H9 (cell line): Measurements from ENCODE around the gene NUP188. TPM values are rescaled to one million over a fixed set of nuclear protein-coding genes. Genes with fewer than 3 reads are reported as not detected.

Experiments
- DNase-seq: peaks from one replicate; pipeline ENCODE4 v3.0.0-alpha.2; 2017
- H2AFZ ChIP-seq: one replicate; pipeline ENCODE4 v1.6.1; 2013; ENCODE audit warnings: mild to moderate bottlenecking, low read length, control low read depth, moderate library complexity
- H2AK5ac ChIP-seq: 2 replicates; pipeline ENCODE4 v1.6.1; 2013; ENCODE audit warnings: low read length, control low read depth, mixed read lengths; ENCODE audit not compliant: insufficient read length
- H2BK120ac ChIP-seq: one replicate; pipeline ENCODE4 v1.6.1; 2013; ENCODE audit warnings: low read depth, mild to moderate bottlenecking, low read length, control low read depth, inconsistent platforms; ENCODE audit not compliant: poor library complexity, severe bottlenecking
- H2BK12ac ChIP-seq: 2 replicates; pipeline ENCODE4 v1.6.1; 2013; ENCODE audit warnings: low read length, control low read depth, mixed read lengths, low read depth; ENCODE audit not compliant: insufficient read length
- H2BK15ac ChIP-seq: 2 replicates; pipeline ENCODE4 v1.6.1; 2013; ENCODE audit warnings: low read depth, low read length, control low read depth
- H2BK20ac ChIP-seq: one replicate; pipeline ENCODE4 v1.6.1; 2013; ENCODE audit warnings: low read depth, mild to moderate bottlenecking, low read length, control low read depth, inconsistent platforms; ENCODE audit not compliant: poor library complexity, severe bottlenecking
- H2BK5ac ChIP-seq: 2 replicates; pipeline ENCODE4 v1.6.1; 2013; ENCODE audit warnings: low read length, control low read depth, mixed read lengths; ENCODE audit not compliant: insufficient read length
- H3K14ac ChIP-seq: 2 replicates; pipeline ENCODE4 v1.6.1; 2013; ENCODE audit warnings: low read length, control low read depth; ENCODE audit not compliant: insufficient read depth
- H3K18ac ChIP-seq: 2 replicates; pipeline ENCODE4 v1.6.1; 2013; ENCODE audit warnings: low read depth, mild to moderate bottlenecking, mixed read lengths, low read length, control low read depth; ENCODE audit not compliant: insufficient read length
- H3K23ac ChIP-seq: 2 replicates; pipeline ENCODE4 v1.6.1; 2013; ENCODE audit warnings: low read length, control low read depth, mixed read lengths, low read depth; ENCODE audit not compliant: insufficient read length
- H3K23me2 ChIP-seq: 2 replicates; pipeline ENCODE4 v1.6.1; 2013; ENCODE audit warnings: low read depth, mild to moderate bottlenecking, mixed read lengths, low read length, control low read depth; ENCODE audit not compliant: insufficient read length, poor library complexity, severe bottlenecking
- H3K27ac ChIP-seq: 2 replicates; pipeline ENCODE4 v1.5.1; 2013; ENCODE audit warnings: low read length, control low read depth, mixed read lengths, low read depth; ENCODE audit not compliant: insufficient read length
- H3K27me3 ChIP-seq: 2 replicates; pipeline ENCODE4 v1.6.1; 2013; ENCODE audit warnings: low read length, control low read depth, inconsistent platforms; ENCODE audit not compliant: insufficient read depth
- H3K4ac ChIP-seq: 2 replicates; pipeline ENCODE4 v1.6.1; 2013; ENCODE audit warnings: low read depth, mild to moderate bottlenecking, control low read depth, inconsistent platforms, low read length, moderate library complexity
- H3K4me1 ChIP-seq: 2 replicates; pipeline ENCODE4 v1.6.1; 2013; ENCODE audit warnings: low read length, control low read depth, inconsistent platforms; ENCODE audit not compliant: insufficient read depth
- H3K4me2 ChIP-seq: 2 replicates; pipeline ENCODE4 v1.6.1; 2013; ENCODE audit warnings: low read length, control low read depth, mixed read lengths; ENCODE audit not compliant: insufficient read length, insufficient read depth
- H3K56ac ChIP-seq: 2 replicates; pipeline ENCODE4 v1.6.1; 2013; ENCODE audit warnings: low read depth, mild to moderate bottlenecking, mixed read lengths, low read length, control low read depth; ENCODE audit not compliant: insufficient read length
- H3K79me1 ChIP-seq: 2 replicates; pipeline ENCODE4 v1.6.1; 2013; ENCODE audit warnings: low read depth, mild to moderate bottlenecking, moderate library complexity, low read length, control low read depth, inconsistent platforms; ENCODE audit not compliant: insufficient read depth, poor library complexity, severe bottlenecking
- H3K79me2 ChIP-seq: 2 replicates; pipeline ENCODE4 v1.6.1; 2013; ENCODE audit warnings: low read length, control low read depth, inconsistent platforms; ENCODE audit not compliant: insufficient read depth
- H3K9ac ChIP-seq: 2 replicates; pipeline ENCODE4 v1.6.1; 2013; ENCODE audit warnings: low read length, control low read depth, mixed read lengths; ENCODE audit not compliant: insufficient read length; ENCODE audit errors: extremely low read depth
- H3K9me3 ChIP-seq: one replicate; pipeline ENCODE4 v1.6.1; 2013; ENCODE audit warnings: low read depth, low read length, inconsistent platforms; ENCODE audit not compliant: control insufficient read depth
- H3T11ph ChIP-seq: one replicate; pipeline ENCODE4 v1.6.1; 2013; ENCODE audit warnings: mild to moderate bottlenecking, low read length, control low read depth, inconsistent platforms
- H4K20me1 ChIP-seq: one replicate; pipeline ENCODE4 v1.6.1; 2013; ENCODE audit not compliant: control insufficient read depth, insufficient read length, insufficient read depth
- H4K5ac ChIP-seq: 2 replicates; pipeline ENCODE4 v1.6.1; 2013; ENCODE audit warnings: low read depth, mild to moderate bottlenecking, mixed read lengths, low read length, control low read depth; ENCODE audit not compliant: insufficient read length
- H4K8ac ChIP-seq: replicated peaks from 2 replicates; pipeline ENCODE4 v1.6.1; 2013; ENCODE audit warnings: low read length, control low read depth, mixed read lengths, low read depth; ENCODE audit not compliant: insufficient read length
- H4K91ac ChIP-seq: 2 replicates; pipeline ENCODE4 v1.6.1; 2013; ENCODE audit warnings: low read depth, mild to moderate bottlenecking, moderate library complexity, mixed read lengths, low read length, control low read depth; ENCODE audit not compliant: insufficient read length
- H3K27ac Mint-ChIP-seq, 3 experiments: 2 replicates in 2 of 3; 3 replicates in 1 of 3; pipeline ENCODE4 v1.8.0; 2020 to 2021; ENCODE audit warnings: mixed read lengths in 3 of 3, mild to moderate bottlenecking in 1 of 3, moderate library complexity in 1 of 3
- H3K27me3 Mint-ChIP-seq: 2 replicates; pipeline ENCODE4 v1.8.0; 2021; ENCODE audit warnings: low read depth, mild to moderate bottlenecking, moderate library complexity, mixed read lengths
- H3K36me3 Mint-ChIP-seq, 3 experiments: 2 replicates in 2 of 3; 3 replicates in 1 of 3; pipeline ENCODE4 v1.8.0; 2020 to 2021; ENCODE audit warnings: low read depth in 3 of 3, mixed read lengths in 3 of 3; ENCODE audit not compliant: insufficient read depth in 1 of 3
- H3K4me1 Mint-ChIP-seq, 2 experiments: 2 replicates each; pipeline ENCODE4 v1.8.0; 2020; ENCODE audit warnings: mixed read lengths in 2 of 2
- H3K4me3 Mint-ChIP-seq, 2 experiments: 2 replicates in 1 of 2; 3 replicates in 1 of 2; pipeline ENCODE4 v1.8.0; 2020 to 2021; ENCODE audit warnings: mild to moderate bottlenecking in 2 of 2, mixed read lengths in 2 of 2, moderate library complexity in 1 of 2
- H3K9me3 Mint-ChIP-seq, 2 experiments: 2 replicates in 1 of 2; 3 replicates in 1 of 2; pipeline ENCODE4 v1.8.0; 2020; ENCODE audit warnings: mild to moderate bottlenecking in 2 of 2, mixed read lengths in 2 of 2, moderate library complexity in 1 of 2
- CTCF ChIP-seq: fragments of 200-600 bp; sonication (generic); conservative IDR thresholded peaks from 3 replicates; pipeline ENCODE4 v1.8.0; 2021; ENCODE audit warnings: antibody characterized with exemption, mild to moderate bottlenecking
- WGBS: extraction: QIAGEN DNeasy Blood & Tissue Kit; methylation state at CpG from one replicate; pipeline ENCODE4 v1.1.7; 2013; ENCODE audit warnings: missing lambda C conversion rate, low lambda C conversion rate, mixed read lengths; ENCODE audit not compliant: insufficient read length; ENCODE audit errors: extremely low coverage; 5-methylcytosine and 5-hydroxymethylcytosine counted together
- total RNA-seq: library from RNA; stranded (reverse); gene quantifications from 2 replicates; pipeline ENCODE4 v1.2.1, GENCODE V29; 2021

The NUP188 gene
- total RNA-seq, 1 experiment from 2014 or later: 101 TPM

- Histone ChIP-seq H3T11ph (no peak overlapping the region), H4K5ac (no peak overlapping the region), H3K4me2 (no peak overlapping the region), H2BK15ac (no peak overlapping the region), H2BK120ac (no peak overlapping the region), H4K8ac (no peak overlapping the region), H3K14ac (no peak overlapping the region; the same call in 1 of the 2 replicates), H3K27me3 (no peaks in the 10 kb centered on the region), H3K9ac (no peak overlapping the region), H3K56ac (no peak overlapping the region), H2BK20ac (no peak overlapping the region), H3K79me1 (peaks cover 12% of the 10 kb centered on the region), H3K79me2 (peaks cover 2% of the 10 kb centered on the region; the same call in 1 of the 2 replicates), H3K4me1 (no peaks in the 10 kb centered on the region; the same call in 1 of the 2 replicates), H2AK5ac (no peak overlapping the region), H3K27ac (no peak overlapping the region), H3K18ac (no peak overlapping the region), H2BK12ac (no peak overlapping the region), H2AFZ (no peak overlapping the region), H2BK5ac (no peak overlapping the region), H3K23ac (no peak overlapping the region), H4K20me1 (no peaks in the 10 kb centered on the region), H3K4ac (no peak overlapping the region), H4K91ac (no peak overlapping the region), H3K23me2 (peaks cover 10% of the 10 kb centered on the region), H3K9me3 (no peaks in the 10 kb centered on the region)
- Mint-ChIP-seq H3K27ac (peak overlapping the region in 2 of 3 experiments; percentile 36 to 66; a peak in 4 of 7 replicates), H3K4me1 (peaks cover 9 to 37% of the 10 kb centered on the region in 2 experiments), H3K27me3 (no peaks in the 10 kb centered on the region; the same call in 1 of the 2 replicates), H3K9me3 (no peaks in the 10 kb centered on the region), H3K36me3 (peaks cover 4 to 16% (median 11%) of the 10 kb centered on the region in 3 experiments; a peak in 6 of 7 replicates), H3K4me3 (0 out of 5 replicates have a peak overlapping the region, but pooled peaks of 1 of the 2 experiments have one; percentile 21)
- TF ChIP-seq CTCF: no peak
- no peak for DNase-seq
- no CpG with 5 or more reads among the region's 16 CpGs for WGBS
Measured at GRCh38 chr9:129023036-129023907, 75.8 kb downstream of the NUP188 start.
